ENCODE data around the gene H6PD. TPM values are rescaled to one million over a fixed set of nuclear protein-coding genes. Genes with fewer than 3 reads are reported as not detected.
A peak's percentile ranks its signal among the peaks of the same experiment; 100 is the strongest.

H6PD gene
- polyA plus RNA-seq, 1 donor (not counting 4 experiments of a cell fraction or from before 2014, with no cell fraction given): 3.3 TPM

DNA sequence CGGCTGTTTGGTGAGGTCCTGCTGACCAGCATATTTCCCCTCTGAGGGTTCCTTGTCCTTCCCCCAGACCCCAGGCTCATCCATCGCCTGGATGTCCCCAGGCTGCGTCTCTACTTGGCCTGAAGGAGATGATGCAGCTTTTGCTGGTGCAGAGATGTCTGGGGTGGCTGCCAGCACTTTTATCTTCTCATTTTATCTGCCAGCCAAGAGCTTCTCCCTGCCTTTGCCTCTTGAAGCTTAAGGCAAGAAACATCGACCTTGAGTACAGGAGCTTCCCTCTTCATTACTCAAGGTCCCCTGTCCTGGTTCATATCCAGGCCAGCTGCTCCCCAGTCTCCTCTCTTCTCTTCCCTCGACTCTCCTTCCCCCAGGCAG, 9.2 kb upstream of the H6PD start:
- Histone ChIP-seq H3K4me2 (ENCODE audit: control insufficient read depth, extremely low read depth, insufficient read depth, low read depth, low read length) (no peak overlapping the region), H3K36me3 (ENCODE audit: control insufficient read depth in 2 of 2, extremely low read depth in 1 of 2, insufficient read depth in 2 of 2, low read length in 2 of 2) (no peaks in the 10 kb centered on the region), H3K27me3 (ENCODE audit: control insufficient read depth, extremely low read depth, insufficient read depth, low read length) (no peaks in the 10 kb centered on the region), H3K9me3 (ENCODE audit: control insufficient read depth, low read depth, low read length) (no peaks in the 10 kb centered on the region), H3K9ac (ENCODE audit: control insufficient read depth, extremely low read depth, insufficient read depth, low read length) (no peak overlapping the region), H3K4me3 (ENCODE audit: control insufficient read depth in 2 of 3, extremely low read depth in 1 of 3, insufficient read depth in 2 of 3, low read depth in 1 of 3, low read length in 3 of 3) (no peak overlapping the region), H2AFZ (ENCODE audit: control insufficient read depth, low read length) (no peak overlapping the region), H4K20me1 (ENCODE audit: control insufficient read depth, extremely low read depth, insufficient read depth, low read length) (no peaks in the 10 kb centered on the region), H3K9me1 (ENCODE audit: control insufficient read depth, extremely low read depth, insufficient read depth, low read length) (no peaks in the 10 kb centered on the region), H3K79me2 (ENCODE audit: control insufficient read depth, insufficient read depth, low read length) (no peaks in the 10 kb centered on the region), H3K4me1 (ENCODE audit: control insufficient read depth, extremely low read depth, insufficient read depth, low read length) (peaks cover 12% of the 10 kb centered on the region), H3K27ac (ENCODE audit: control insufficient read depth, insufficient read depth, low read length) (no peak overlapping the region)
- DNase-seq (ENCODE audit: low read depth, low spot score): no peak
- no peak for FAIRE-seq
- TF ChIP-seq, protein P1, sequence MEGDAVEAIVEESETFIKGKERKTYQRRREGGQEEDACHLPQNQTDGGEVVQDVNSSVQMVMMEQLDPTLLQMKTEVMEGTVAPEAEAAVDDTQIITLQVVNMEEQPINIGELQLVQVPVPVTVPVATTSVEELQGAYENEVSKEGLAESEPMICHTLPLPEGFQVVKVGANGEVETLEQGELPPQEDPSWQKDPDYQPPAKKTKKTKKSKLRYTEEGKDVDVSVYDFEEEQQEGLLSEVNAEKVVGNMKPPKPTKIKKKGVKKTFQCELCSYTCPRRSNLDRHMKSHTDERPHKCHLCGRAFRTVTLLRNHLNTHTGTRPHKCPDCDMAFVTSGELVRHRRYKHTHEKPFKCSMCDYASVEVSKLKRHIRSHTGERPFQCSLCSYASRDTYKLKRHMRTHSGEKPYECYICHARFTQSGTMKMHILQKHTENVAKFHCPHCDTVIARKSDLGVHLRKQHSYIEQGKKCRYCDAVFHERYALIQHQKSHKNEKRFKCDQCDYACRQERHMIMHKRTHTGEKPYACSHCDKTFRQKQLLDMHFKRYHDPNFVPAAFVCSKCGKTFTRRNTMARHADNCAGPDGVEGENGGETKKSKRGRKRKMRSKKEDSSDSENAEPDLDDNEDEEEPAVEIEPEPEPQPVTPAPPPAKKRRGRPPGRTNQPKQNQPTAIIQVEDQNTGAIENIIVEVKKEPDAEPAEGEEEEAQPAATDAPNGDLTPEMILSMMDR (optimal IDR thresholded peaks at IDR 0.05 in 1 of 3, IDR thresholded peaks at IDR 0.05 in 1 of 3, conservative IDR thresholded peaks at IDR 0.05 in 1 of 3; ENCODE audit: extremely low read depth in 1 of 3, insufficient read depth in 2 of 3, low read length in 3 of 3): no peak
- no peak for TF ChIP-seq EZH2 (IDR thresholded peaks at IDR 0.05; ENCODE audit: low read length)
- dilution Hi-C loops (cut with MboI; ENCODE audit: extremely low pct_ligation_motif_present, low sequenced_read_pairs): no loop called here

- peaks cover 26% of the 10 kb centered on the region for H3K4me1 ChIP-seq (ENCODE audit: control insufficient read depth, extremely low read depth, insufficient read depth, low read length)
- H3K4me2 ChIP-seq (ENCODE audit: control insufficient read depth, extremely low read depth, insufficient read depth, low read depth, low read length): peak overlapping the region; percentile 15
- peak overlapping the region; percentile 11 for H3K9ac ChIP-seq (ENCODE audit: control insufficient read depth, extremely low read depth, insufficient read depth, low read length)
- dilution Hi-C loops (cut with MboI; ENCODE audit: extremely low pct_ligation_motif_present, low sequenced_read_pairs): no loop called here
- TF ChIP-seq, protein P1 (optimal IDR thresholded peaks at IDR 0.05 in 1 of 3, IDR thresholded peaks at IDR 0.05 in 1 of 3, conservative IDR thresholded peaks at IDR 0.05 in 1 of 3; ENCODE audit: extremely low read depth in 1 of 3, insufficient read depth in 2 of 3, low read length in 3 of 3): no peak
- TF ChIP-seq EZH2 (IDR thresholded peaks at IDR 0.05; ENCODE audit: low read length): no peak
- no peaks in the 10 kb centered on the region for H3K79me2 ChIP-seq (ENCODE audit: control insufficient read depth, insufficient read depth, low read length)
- H3K36me3 ChIP-seq (ENCODE audit: control insufficient read depth in 2 of 2, extremely low read depth in 1 of 2, insufficient read depth in 2 of 2, low read length in 2 of 2): no peaks in the 10 kb centered on the region
- no peak overlapping the region for H2AFZ ChIP-seq (ENCODE audit: control insufficient read depth, low read length)
- peak overlapping the region; percentile 47 for H3K27ac ChIP-seq (ENCODE audit: control insufficient read depth, insufficient read depth, low read length)
- H4K20me1 ChIP-seq (ENCODE audit: control insufficient read depth, extremely low read depth, insufficient read depth, low read length): no peaks in the 10 kb centered on the region
- FAIRE-seq: peak; percentile 52
- peak; percentile 46 for DNase-seq (ENCODE audit: low read depth, low spot score)
- no peak overlapping the region for H3K4me3 ChIP-seq (ENCODE audit: control insufficient read depth in 2 of 3, extremely low read depth in 1 of 3, insufficient read depth in 2 of 3, low read depth in 1 of 3, low read length in 3 of 3)
- H3K9me3 ChIP-seq (ENCODE audit: control insufficient read depth, low read depth, low read length): no peaks in the 10 kb centered on the region
- no peaks in the 10 kb centered on the region for H3K27me3 ChIP-seq (ENCODE audit: control insufficient read depth, extremely low read depth, insufficient read depth, low read length)
- H3K9me1 ChIP-seq (ENCODE audit: control insufficient read depth, extremely low read depth, insufficient read depth, low read length): no peaks in the 10 kb centered on the region
Measured at GRCh38 chr1:9228609-9229008, 6.0 kb upstream of the H6PD start.

All from keratinocyte (primary cell).